Transverse colon (tissue), 4 donors: ENCODE measurements around the gene WFDC11. TPM values are rescaled to one million over a fixed set of nuclear protein-coding genes. Genes with fewer than 3 reads are reported as not detected.
"Not testable (repeated sequence)": the region's sequence is repeated elsewhere in the genome, so short reads cannot be mapped to it uniquely, and the experiment has no call there.

Source experiments
- DNase-seq: peaks from one replicate; pipeline ENCODE4 v3.0.0-alpha.2; 2019
- H3K27ac ChIP-seq, 4 donors: fragments of 200-600 bp; sonication (generic); 2 replicates each; pipeline ENCODE4 v1.5.1; 2016 to 2018; ENCODE audit warnings: inconsistent platforms in 4 of 4
- H3K27me3 ChIP-seq: fragments of 200-600 bp; sonication (generic); 2 replicates; pipeline ENCODE4 v1.5.1; 2017; ENCODE audit warnings: inconsistent platforms
- H3K36me3 ChIP-seq, 4 donors: fragments of 200-600 bp; sonication (generic); 2 replicates each; pipeline ENCODE4 v1.5.1; 2017 to 2019; ENCODE audit warnings: inconsistent platforms in 4 of 4
- H3K4me1 ChIP-seq, 4 donors: fragments of 200-600 bp; sonication (generic); 2 replicates each; pipeline ENCODE4 v1.5.1; 2017 to 2020; ENCODE audit warnings: inconsistent platforms in 4 of 4
- H3K4me3 ChIP-seq, 4 donors: fragments of 200-600 bp; sonication (generic); 1 replicate in 1 of 4; 2 replicates in 3 of 4; pipeline versions ENCODE4 v1.5.1 to v1.6.1; 2017 to 2019; ENCODE audit warnings: inconsistent platforms in 4 of 4
- H3K9me3 ChIP-seq, 2 donors: fragments of 200-600 bp; sonication (generic); 2 replicates each; pipeline ENCODE4 v1.5.1; 2017 to 2019; ENCODE audit warnings: inconsistent platforms in 2 of 2
- CTCF ChIP-seq, 5 experiments: fragments of 200-600 bp in 3 of 5; fragments of 450-650 bp in 2 of 5; sonication (generic) in 3 of 5; IDR thresholded peaks; 1 replicate in 2 of 5; 2 replicates in 3 of 5; pipeline ENCODE4 v1.5.1; 2016 to 2017; ENCODE audit warnings: antibody characterized with exemption in 5 of 5, inconsistent platforms in 3 of 5, mild to moderate bottlenecking in 2 of 5, moderate library complexity in 1 of 5
- EP300 ChIP-seq: sonication (generic); formaldehyde crosslinking; IDR thresholded peaks from one replicate; pipeline ENCODE4 v1.6.1; 2017; ENCODE audit warnings: antibody characterized with exemption, low read depth
- POLR2A ChIP-seq: fragments of 450-650 bp; IDR thresholded peaks from one replicate; pipeline ENCODE4 v1.6.1; 2016; ENCODE audit warnings: antibody characterized with exemption, mild to moderate bottlenecking, moderate library complexity
- POLR2AphosphoS5 ChIP-seq, 3 donors: sonication (generic); formaldehyde crosslinking; IDR thresholded peaks; one replicate each; pipeline ENCODE4 v1.6.1; 2016; ENCODE audit warnings: antibody characterized with exemption in 3 of 3
- WGBS, 2 donors: methylation state at CpG; one replicate each; pipeline ENCODE4 v1.1.5; 2018; ENCODE audit warnings: low coverage in 1 of 2; 5-methylcytosine and 5-hydroxymethylcytosine counted together
- in situ Hi-C, 4 donors: fragments of 200-750 bp; cut with MboI; loops; one replicate each; pipeline versions ENCODE4 v1.15.0 to v1.15.1; 2017; ENCODE audit warnings: low sequenced_read_pairs in 3 of 4, low pct_ligation_motif_present in 1 of 4, low pct_unique_long_range_greater_than_20kb in 1 of 4
- intact Hi-C: fragments of 100-400 bp; cut with DNase I; formaldehyde crosslinking; loops from one replicate; pipeline ENCODE4 v1.15.1; 2023; ENCODE audit warnings: low total_unique reads
- total RNA-seq, 4 donors: library from RNA; depleted of rRNA; stranded (reverse); fragments of >200 nt; gene quantifications; one replicate each; pipeline ENCODE4 v1.1.0, GENCODE V29; 2016

The WFDC11 gene
- not detected for total RNA-seq

GRCh38 chr20:45670139-45670538, at the start of gene WFDC11:
TSS of gene WFDC11 (minus strand) at chr20:45670239. CDS start at chr20:45650600, 19,639 bp downstream.
- in situ Hi-C loops: no loop called here

GRCh38 chr20:45716141-45716688, 46.2 kb upstream of the WFDC11 start:
- H3K4me1 ChIP-seq, in situ Hi-C loops, H3K27me3 ChIP-seq, H3K27ac ChIP-seq, H3K9me3 ChIP-seq, H3K4me3 ChIP-seq, intact Hi-C loops, DNase-seq, H3K36me3 ChIP-seq: not testable (repeated sequence)

More at GRCh38 chr20:45670139-45670538, at the start of gene WFDC11:
- TF ChIP-seq CTCF (IDR thresholded peaks at IDR 0.05) (no peak), POLR2AphosphoS5 (IDR thresholded peaks at IDR 0.05) (no peak), POLR2A (no peak)
- no peak for DNase-seq
- Histone ChIP-seq H3K36me3 (no peaks in the 10 kb centered on the region), H3K4me1 (no peaks in the 10 kb centered on the region), H3K27me3 (peaks cover 4% of the 10 kb centered on the region), H3K4me3 (no peak within 1 kb of the TSS), H3K27ac (no peak within 1 kb of the TSS), H3K9me3 (peaks cover 0 to 4% of the 10 kb centered on the region in 2 donors)
- intact Hi-C loops: no loop called here
- WGBS, 2 donors: 67 to 89% methylated on average over 1 of the region's 1 CpG

- TF ChIP-seq POLR2A (no peak), CTCF (IDR thresholded peaks at IDR 0.05) (no peak), POLR2AphosphoS5 (IDR thresholded peaks at IDR 0.05) (no peak), EP300 (no peak)
- Histone ChIP-seq H3K4me1 (no peaks in the 10 kb centered on the region), H3K9me3 (no peaks in the 10 kb centered on the region), H3K4me3 (no peak within 1 kb of the TSS), H3K27ac (no peak within 1 kb of the TSS), H3K27me3 (no peaks in the 10 kb centered on the region), H3K36me3 (no peaks in the 10 kb centered on the region)
- intact Hi-C loops (no loop called here), in situ Hi-C loops (no loop called here)
- DNase-seq: peak; percentile 25
- 90% methylated on average over 1 of the region's 1 CpG; no CpG with 5 or more reads in 1 of the 2 donors for WGBS, 2 donors
These were observed 35.1 kb upstream of the WFDC11 start, which contains the start of gene WFDC10B for GRCh38 chr20:45704969-45705637. TSS of gene WFDC10B (minus strand) at chr20:45705019. CDS start at chr20:45685992, 19,027 bp downstream.

- intact Hi-C loops (no loop called here), in situ Hi-C loops (no loop called here)
- no peaks in the 10 kb centered on the region for H3K36me3 ChIP-seq
- H3K27me3 ChIP-seq: no peaks in the 10 kb centered on the region
- H3K9me3 ChIP-seq: no peaks in the 10 kb centered on the region
- TF ChIP-seq POLR2AphosphoS5 (IDR thresholded peaks at IDR 0.05) (no peak), EP300 (no peak), CTCF (IDR thresholded peaks at IDR 0.05) (no peak), POLR2A (no peak)
- H3K4me3 ChIP-seq: no peak within 1 kb of the TSS
- no peaks in the 10 kb centered on the region for H3K4me1 ChIP-seq
- 22 to 54% methylated on average over 1 to 4 of the region's 4 CpGs for WGBS, 2 donors
- H3K27ac ChIP-seq: no peak within 1 kb of the TSS
- no peak for DNase-seq
These were observed 31.8 kb upstream of the WFDC11 start, which contains the start of gene WFDC13 for GRCh38 chr20:45701873-45702272. TSS of gene WFDC13 (plus strand) at chr20:45702038. CDS start at chr20:45702124, 86 bp downstream.
